WTC11 (cell line): Measurements from ENCODE around the gene PEAK3. TPM values are rescaled to one million over a fixed set of nuclear protein-coding genes. Genes with fewer than 3 reads are reported as not detected.
A peak's percentile ranks its signal among the peaks of the same experiment; 100 is the strongest.

ENCODE experiments used
- ATAC-seq: fragments of 200-7000 bp; cut with Tn5 transposase; 2 replicates; pipeline ENCODE4 v1.10.0; 2021; ENCODE audit warnings: mild to moderate bottlenecking, moderate library complexity
- CTCF ChIA-PET: fragments of 300-600 bp; sonication (Branson Sonifier 250); formaldehyde crosslinking; loops from one replicate; lab custom pipeline; 2021; ENCODE audit warnings: antibody characterized with exemption; lab: Charles Lee
- POLR2A ChIA-PET: fragments of 350-600 bp; sonication (Branson Sonifier 250); formaldehyde crosslinking; loops from one replicate; lab custom pipeline; 2021; ENCODE audit warnings: antibody characterized with exemption; lab: Charles Lee
- DNase-seq: peaks from one replicate; pipeline ENCODE4 v3.0.0; 2021; ENCODE audit warnings: low spot score
- H3K27ac Mint-ChIP-seq: 2 replicates; pipeline ENCODE4 v1.8.0; 2021; ENCODE audit warnings: mixed read lengths
- H3K27me3 Mint-ChIP-seq: 2 replicates; pipeline ENCODE4 v1.8.0; 2021; ENCODE audit warnings: low read depth, mild to moderate bottlenecking, moderate library complexity, mixed read lengths
- H3K36me3 Mint-ChIP-seq: 2 replicates; pipeline ENCODE4 v1.8.0; 2021; ENCODE audit warnings: mixed read lengths
- H3K4me1 Mint-ChIP-seq: 2 replicates; pipeline ENCODE4 v1.8.0; 2022; ENCODE audit warnings: mixed read lengths
- H3K4me3 Mint-ChIP-seq: 2 replicates; pipeline ENCODE4 v1.8.0; 2021; ENCODE audit warnings: mild to moderate bottlenecking, moderate library complexity, mixed read lengths
- H3K9me3 Mint-ChIP-seq: 2 replicates; pipeline ENCODE4 v1.8.0; 2021; ENCODE audit warnings: mixed read lengths
- ATF6 ChIP-seq: sonication (generic); formaldehyde crosslinking; IDR thresholded peaks from 2 replicates; pipeline ENCODE4 v1.8.1; 2023; ENCODE audit warnings: mild to moderate bottlenecking, missing genetic modification reagents
- EMX1 ChIP-seq: fragments of 250-450 bp; sonication (Bioruptor Pico); IDR thresholded peaks from 2 replicates; pipeline ENCODE4 v1.8.0; 2021; ENCODE audit warnings: mild to moderate bottlenecking
- ETV6 ChIP-seq: sonication (generic); formaldehyde crosslinking; IDR thresholded peaks from 2 replicates; pipeline ENCODE4 v1.8.1; 2022; ENCODE audit warnings: mild to moderate bottlenecking, missing genetic modification reagents
- GTF2I ChIP-seq: fragments of 250-450 bp; sonication (Bioruptor Pico); conservative IDR thresholded peaks from 2 replicates; pipeline ENCODE4 v1.4.0; 2021; ENCODE audit warnings: mild to moderate bottlenecking
- KAT7 ChIP-seq: sonication (generic); formaldehyde crosslinking; IDR thresholded peaks from 2 replicates; pipeline ENCODE4 v1.8.1; 2023; ENCODE audit warnings: missing genetic modification reagents, mild to moderate bottlenecking, borderline replicate concordance
- TCF7 ChIP-seq: sonication (generic); formaldehyde crosslinking; IDR thresholded peaks from 2 replicates; pipeline ENCODE4 v1.8.0; 2022; ENCODE audit warnings: mild to moderate bottlenecking, low read depth, missing genetic modification reagents, moderate library complexity
- TEAD4 ChIP-seq: sonication (generic); formaldehyde crosslinking; IDR thresholded peaks from 2 replicates; pipeline ENCODE4 v1.8.0; 2022; ENCODE audit warnings: mild to moderate bottlenecking, missing genetic modification reagents
- USF2 ChIP-seq: sonication (generic); formaldehyde crosslinking; IDR thresholded peaks from 2 replicates; pipeline ENCODE4 v1.8.1; 2023; ENCODE audit warnings: mild to moderate bottlenecking, missing genetic modification reagents, moderate library complexity
- ZBTB21 ChIP-seq: sonication (generic); formaldehyde crosslinking; IDR thresholded peaks from 2 replicates; pipeline ENCODE4 v1.8.1; 2023; ENCODE audit warnings: mild to moderate bottlenecking, missing genetic modification reagents, borderline replicate concordance
- ZNF317 ChIP-seq: sonication (generic); formaldehyde crosslinking; IDR thresholded peaks from 2 replicates; pipeline ENCODE4 v1.8.1; 2023; ENCODE audit warnings: low read depth, mild to moderate bottlenecking, moderate library complexity, missing genetic modification reagents, borderline replicate concordance
- ZNF396 ChIP-seq: fragments of 250-450 bp; sonication (Bioruptor Pico); IDR thresholded peaks from 2 replicates; pipeline ENCODE4 v1.8.0; 2021; ENCODE audit warnings: mild to moderate bottlenecking, moderate library complexity, borderline replicate concordance
- ZNF416 ChIP-seq: fragments of 250-450 bp; sonication (Bioruptor Pico); IDR thresholded peaks from 2 replicates; pipeline ENCODE4 v1.9.0; 2021; ENCODE audit warnings: mild to moderate bottlenecking, inconsistent platforms
- ZNF425 ChIP-seq: fragments of 250-450 bp; sonication (Bioruptor Pico); conservative IDR thresholded peaks from 2 replicates; pipeline ENCODE4 v1.9.0; 2021; ENCODE audit warnings: mild to moderate bottlenecking
- ZNF532 ChIP-seq: fragments of 250-450 bp; sonication (Bioruptor Pico); IDR thresholded peaks from 2 replicates; pipeline ENCODE4 v1.9.0; 2021; ENCODE audit warnings: mild to moderate bottlenecking, borderline replicate concordance
- ZNF671 ChIP-seq: fragments of 250-450 bp; sonication (Bioruptor Pico); IDR thresholded peaks from 2 replicates; pipeline ENCODE4 v1.8.0; 2021; ENCODE audit warnings: mild to moderate bottlenecking
- total RNA-seq: library from RNA; stranded (reverse); gene quantifications from 3 replicates; pipeline ENCODE4 v1.2.3, GENCODE V29; 2021

Gene PEAK3
- total RNA-seq, 1 experiment from 2014 or later: not detected

GRCh38 chr19:2305452-2306280 lies 23.7 kb upstream of the PEAK3 start:
- Mint-ChIP-seq H3K27me3 (peaks cover 25% of the 10 kb centered on the region), H3K27ac (no peak overlapping the region), H3K4me3 (no peak overlapping the region), H3K9me3 (no peaks in the 10 kb centered on the region), H3K4me1 (peaks cover 7% of the 10 kb centered on the region), H3K36me3 (no peaks in the 10 kb centered on the region)
- DNase-seq: no peak
- TF ChIP-seq ZNF317 (no peak), TCF7 (CRISPR knock-in tag) (no peak), EMX1 (no peak), ZNF532 (CRISPR knock-in tag) (no peak), TEAD4 (CRISPR knock-in tag) (no peak), ATF6 (CRISPR knock-in tag) (no peak), ETV6 (no peak), ZNF671 (CRISPR knock-in tag) (no peak), USF2 (CRISPR knock-in tag) (no peak), ZBTB21 (CRISPR knock-in tag) (no peak), ZNF396 (CRISPR knock-in tag) (no peak)
- ChIA-PET CTCF (interaction anchor here (0.5 to 2.4 kb wide), 7 partner anchors 10 to 210 kb away, joined by 3 to 12 read pairs (median 3); partner anchors contain the start of gene MOB3A), POLR2A (no interaction called here)
- ATAC-seq: no peak; the same call in 1 of the 2 replicates

- TF ChIP-seq GTF2I (CRISPR knock-in tag): peak; percentile 86
- TF ChIP-seq ZNF425 (CRISPR knock-in tag): no peak
- TF ChIP-seq ZNF416 (CRISPR knock-in tag): no peak
- no peak for TF ChIP-seq ZNF671 (CRISPR knock-in tag)
- TF ChIP-seq KAT7 (CRISPR knock-in tag): no peak
- TF ChIP-seq, all 79 proteins: peak for 1
- CTCF ChIA-PET: interaction anchor here (0.7 to 2.1 kb wide), 8 partner anchors 12 to 151 kb away, joined by 3 to 14 read pairs (median 7); no protein-coding TSS in a partner anchor
- H3K9me3 Mint-ChIP-seq: no peaks in the 10 kb centered on the region
- no peak overlapping the region for H3K27ac Mint-ChIP-seq
- no peak overlapping the region for H3K4me3 Mint-ChIP-seq
- POLR2A ChIA-PET: interaction anchor here (0.6 to 0.9 kb wide), 2 partner anchors 25 to 68 kb away, joined by 4 read pairs; no protein-coding TSS in a partner anchor
- no peak for ATAC-seq
- H3K27me3 Mint-ChIP-seq: peaks cover 11% of the 10 kb centered on the region
- H3K4me1 Mint-ChIP-seq: peaks cover 5% of the 10 kb centered on the region
- no peaks in the 10 kb centered on the region for H3K36me3 Mint-ChIP-seq
- DNase-seq: no peak
These were observed 21.3 kb upstream of the PEAK3 start for GRCh38 chr19:2303211-2303798.
